Measurements from ENCODE around the gene HMCN1. TPM values are rescaled to one million over a fixed set of nuclear protein-coding genes. Genes with fewer than 3 reads are reported as not detected.

Gene HMCN1
- total RNA-seq, 4 donors from 2014 or later: 3.3 to 8.9 (median 6.6) TPM

DNA sequence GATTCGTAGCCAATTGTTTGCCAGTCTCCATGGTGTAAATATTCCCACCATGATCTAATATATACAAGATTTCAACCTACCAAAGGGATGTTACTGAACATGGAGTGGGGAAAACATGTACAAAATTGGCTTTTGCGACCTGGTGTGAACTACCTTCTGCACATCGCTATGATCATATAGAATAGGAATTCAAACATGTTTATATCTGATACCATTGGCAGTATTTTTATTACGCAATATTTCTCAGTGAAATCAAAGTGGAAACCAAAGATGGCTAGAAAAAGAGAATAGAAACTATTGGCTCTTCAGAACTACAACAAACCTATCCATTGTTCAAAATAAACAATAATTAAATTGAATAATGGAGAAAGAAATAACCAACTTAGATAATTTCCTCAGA lies 355.7 kb downstream of the HMCN1 start:
- no peak overlapping the region for H3K27ac ChIP-seq
- intact Hi-C loops (cut with DNase I): no loop called here
- no peaks in the 10 kb centered on the region for H3K27me3 ChIP-seq
- DNase-seq: no peak
- TF ChIP-seq, protein P1, sequence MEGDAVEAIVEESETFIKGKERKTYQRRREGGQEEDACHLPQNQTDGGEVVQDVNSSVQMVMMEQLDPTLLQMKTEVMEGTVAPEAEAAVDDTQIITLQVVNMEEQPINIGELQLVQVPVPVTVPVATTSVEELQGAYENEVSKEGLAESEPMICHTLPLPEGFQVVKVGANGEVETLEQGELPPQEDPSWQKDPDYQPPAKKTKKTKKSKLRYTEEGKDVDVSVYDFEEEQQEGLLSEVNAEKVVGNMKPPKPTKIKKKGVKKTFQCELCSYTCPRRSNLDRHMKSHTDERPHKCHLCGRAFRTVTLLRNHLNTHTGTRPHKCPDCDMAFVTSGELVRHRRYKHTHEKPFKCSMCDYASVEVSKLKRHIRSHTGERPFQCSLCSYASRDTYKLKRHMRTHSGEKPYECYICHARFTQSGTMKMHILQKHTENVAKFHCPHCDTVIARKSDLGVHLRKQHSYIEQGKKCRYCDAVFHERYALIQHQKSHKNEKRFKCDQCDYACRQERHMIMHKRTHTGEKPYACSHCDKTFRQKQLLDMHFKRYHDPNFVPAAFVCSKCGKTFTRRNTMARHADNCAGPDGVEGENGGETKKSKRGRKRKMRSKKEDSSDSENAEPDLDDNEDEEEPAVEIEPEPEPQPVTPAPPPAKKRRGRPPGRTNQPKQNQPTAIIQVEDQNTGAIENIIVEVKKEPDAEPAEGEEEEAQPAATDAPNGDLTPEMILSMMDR (IDR thresholded peaks at IDR 0.05): no peak
- TF ChIP-seq POLR2A (IDR thresholded peaks at IDR 0.05): no peak
- H3K36me3 ChIP-seq: no peaks in the 10 kb centered on the region
- no peaks in the 10 kb centered on the region for H3K4me1 ChIP-seq
- 96% methylated on average over 4 of the region's 4 CpGs for WGBS, 2 donors
- no peak overlapping the region for H3K4me3 ChIP-seq (replicated peaks in 1 of 3)
- no peaks in the 10 kb centered on the region for H3K9me3 ChIP-seq

DNA sequence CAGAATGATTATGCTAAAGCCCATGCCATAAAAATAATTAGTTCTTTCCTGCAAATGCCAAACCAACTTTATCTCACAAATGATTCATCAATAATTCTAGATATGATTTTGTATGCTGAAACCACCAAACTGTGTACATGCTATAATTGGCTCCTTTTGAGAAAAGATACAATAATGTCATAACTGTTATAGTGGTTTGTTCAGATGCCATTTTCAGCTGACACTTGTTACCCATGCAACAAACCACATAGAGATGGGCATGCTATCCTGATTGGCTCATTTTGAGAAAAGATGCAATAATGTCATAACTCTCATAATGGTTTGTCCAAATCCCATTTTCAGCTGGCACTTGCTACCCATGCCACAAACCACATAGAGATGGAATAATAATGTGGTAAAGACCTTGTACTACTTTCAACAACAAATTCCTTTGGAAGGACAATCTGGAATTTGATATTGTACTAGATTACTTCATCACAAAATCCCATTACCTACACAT lies 357.1 kb downstream of the HMCN1 start:
- no peaks in the 10 kb centered on the region for H3K9me3 ChIP-seq
- no peak overlapping the region for H3K27ac ChIP-seq
- H3K27me3 ChIP-seq: no peaks in the 10 kb centered on the region
- H3K4me1 ChIP-seq: no peaks in the 10 kb centered on the region
- no peak overlapping the region for H3K4me3 ChIP-seq (replicated peaks in 1 of 3)
- no peak for TF ChIP-seq POLR2A (IDR thresholded peaks at IDR 0.05)
- TF ChIP-seq, protein P1 (IDR thresholded peaks at IDR 0.05): no peak
- intact Hi-C loops (cut with DNase I): no loop called here
- DNase-seq: no peak
- H3K36me3 ChIP-seq: no peaks in the 10 kb centered on the region

DNA sequence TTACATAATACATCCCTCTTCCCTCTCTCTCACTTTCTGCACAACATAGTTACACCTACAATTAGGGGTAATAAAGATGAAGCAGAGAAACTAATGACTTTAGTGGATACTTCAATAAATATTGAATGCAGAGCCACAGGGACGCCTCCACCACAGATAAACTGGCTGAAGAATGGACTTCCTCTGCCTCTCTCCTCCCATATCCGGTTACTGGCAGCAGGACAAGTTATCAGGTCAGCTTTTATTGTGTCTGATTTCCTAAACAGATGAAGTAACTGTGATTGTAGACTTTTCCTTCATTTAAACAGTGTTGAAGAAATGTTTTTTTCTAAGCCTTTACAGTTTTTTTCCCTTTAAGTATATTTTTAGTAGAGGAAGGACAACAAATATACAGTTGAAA lies 359.2 kb downstream of the HMCN1 start:
- Histone ChIP-seq H3K4me1 (no peaks in the 10 kb centered on the region), H3K27ac (no peak overlapping the region), H3K27me3 (no peaks in the 10 kb centered on the region), H3K4me3 (replicated peaks in 1 of 3) (no peak overlapping the region), H3K36me3 (no peaks in the 10 kb centered on the region), H3K9me3 (no peaks in the 10 kb centered on the region)
- TF ChIP-seq, protein P1 (IDR thresholded peaks at IDR 0.05): no peak
- no peak for TF ChIP-seq POLR2A (IDR thresholded peaks at IDR 0.05)
- DNase-seq: peak in 1 of 2 donors; percentile 5
- WGBS, 2 donors: 46 to 55% methylated on average over 2 of the region's 2 CpGs
- intact Hi-C loops (cut with DNase I): no loop called here

DNA sequence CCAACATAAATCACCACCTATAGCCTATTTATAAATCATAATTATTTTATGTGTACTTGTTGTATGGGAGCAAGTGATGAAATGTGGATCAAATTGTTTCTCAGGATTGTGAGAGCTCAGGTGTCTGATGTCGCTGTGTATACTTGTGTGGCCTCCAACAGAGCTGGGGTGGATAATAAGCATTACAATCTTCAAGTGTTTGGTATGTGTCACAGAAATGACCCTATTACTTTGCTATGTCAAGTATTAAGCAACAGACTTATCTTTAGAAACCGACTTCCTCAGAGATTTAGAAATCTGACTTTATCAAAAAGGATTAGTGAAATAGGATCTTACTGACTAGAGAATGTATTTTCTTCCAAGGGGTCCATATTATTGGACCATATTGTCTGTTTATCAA lies 360.0 kb downstream of the HMCN1 start:
- TF ChIP-seq, protein P1 (IDR thresholded peaks at IDR 0.05): no peak
- no peak for TF ChIP-seq POLR2A (IDR thresholded peaks at IDR 0.05)
- Histone ChIP-seq H3K9me3 (no peaks in the 10 kb centered on the region), H3K4me3 (replicated peaks in 1 of 3) (no peak overlapping the region), H3K27me3 (no peaks in the 10 kb centered on the region), H3K36me3 (no peaks in the 10 kb centered on the region), H3K27ac (peak overlapping the region in 1 of 3 donors; percentile 14), H3K4me1 (no peaks in the 10 kb centered on the region)
- 71 to 78% methylated on average over 2 of the region's 2 CpGs for WGBS, 2 donors
- no peak for DNase-seq
- intact Hi-C loops (cut with DNase I): no loop called here

DNA sequence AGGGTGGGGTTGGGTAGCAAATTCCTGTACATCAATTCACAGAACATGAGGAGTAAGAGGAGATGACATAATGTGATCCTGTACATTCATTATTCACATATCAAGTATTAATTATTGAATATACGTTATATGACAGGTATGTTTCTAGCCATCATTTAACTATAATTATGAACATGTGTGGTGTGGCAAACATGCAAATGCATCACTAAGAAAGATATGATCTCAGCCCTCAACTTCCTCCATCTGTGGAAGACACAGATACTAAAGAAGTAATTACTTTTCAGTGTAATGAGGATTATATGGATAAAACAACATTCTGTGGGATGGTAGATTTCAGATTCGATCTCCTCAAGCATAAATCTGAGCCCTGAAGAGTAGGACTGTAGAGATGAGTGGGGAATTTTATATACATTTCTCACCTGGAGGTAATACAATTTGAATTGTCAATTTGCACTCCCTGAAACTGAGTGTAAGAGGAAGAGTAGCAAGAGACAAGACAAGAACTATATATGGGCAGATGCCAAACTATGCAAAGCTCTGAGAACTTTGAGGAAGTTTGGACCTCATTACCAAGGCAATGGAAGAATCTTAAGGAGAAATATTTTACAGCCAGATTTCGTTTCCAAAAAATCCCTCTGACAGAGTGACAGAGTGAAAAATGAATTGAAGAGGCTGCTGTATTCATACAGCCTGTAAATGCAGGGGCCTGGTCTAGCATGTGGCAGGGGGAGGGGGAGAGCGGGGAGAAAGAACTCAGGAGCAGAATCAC lies 365.3 kb downstream of the HMCN1 start:
- Histone ChIP-seq H3K27me3 (no peaks in the 10 kb centered on the region), H3K9me3 (no peaks in the 10 kb centered on the region), H3K27ac (no peak overlapping the region), H3K36me3 (no peaks in the 10 kb centered on the region), H3K4me1 (no peaks in the 10 kb centered on the region), H3K4me3 (replicated peaks in 1 of 3) (no peak overlapping the region)
- TF ChIP-seq, protein P1 (IDR thresholded peaks at IDR 0.05): no peak
- no peak for TF ChIP-seq POLR2A (IDR thresholded peaks at IDR 0.05)
- 86 to 87% methylated on average over 4 of the region's 4 CpGs for WGBS, 2 donors
- no peak for DNase-seq
- intact Hi-C loops (cut with DNase I): no loop called here

All from thyroid gland (tissue), 4 donors.